GM12878 (cell line): ENCODE results near the gene RINL. TPM values are rescaled to one million over a fixed set of nuclear protein-coding genes. Genes with fewer than 3 reads are reported as not detected.

ENCODE experiments used
- ATAC-seq: fragments of 200-7000 bp; cut with Tn5 transposase; 3 replicates; pipeline ENCODE4 v1.9.1; 2020; ENCODE audit warnings: mild to moderate bottlenecking, moderate library complexity
- BruUV-seq: library from RNA; stranded (reverse); fragments of 400-500 nt; replicated peaks from 2 replicates; lab custom pipeline; 2021; lab: Mats Ljungman, UMichigan
- CTCF ChIA-PET: fragments of 300-600 bp; sonication (Branson Sonifier 250); formaldehyde crosslinking; extraction: SDS; loops from one replicate; lab custom pipeline; 2021; ENCODE audit warnings: inconsistent platforms; lab: Yijun Ruan, JAX
- POLR2A ChIA-PET: fragments of 350-600 bp; formaldehyde crosslinking; extraction: SDS; loops from one replicate; lab custom pipeline; 2021; ENCODE audit warnings: inconsistent platforms; lab: Charles Lee
- RAD21 ChIA-PET: fragments of 300-600 bp; sonication (Branson Sonifier 250); formaldehyde crosslinking; loops from one replicate; lab custom pipeline; 2023; ENCODE audit warnings: antibody characterized with exemption; ENCODE audit not compliant: unreplicated experiment; lab: Charles Lee
- SMC1A ChIA-PET: fragments of 300-600 bp; sonication (Branson Sonifier 250); formaldehyde crosslinking; loops from one replicate; lab custom pipeline; 2023; ENCODE audit not compliant: unreplicated experiment, uncharacterized antibody; lab: Charles Lee
- DNase-seq: peaks from one replicate; pipeline ENCODE4 v3.0.0-alpha.2; 2011; ENCODE audit warnings: low read depth, low spot score
- FAIRE-seq: peaks from 3 replicates; lab custom pipeline; 2011; peaks lifted over from hg19 to GRCh38; lab: Jason Lieb, UNC
- H2AFZ ChIP-seq: 2 replicates; pipeline ENCODE4 v1.6.0; 2011; ENCODE audit warnings: low read depth, low read length, control low read depth; ENCODE audit not compliant: control insufficient read depth
- H3K27ac ChIP-seq: 2 replicates; pipeline ENCODE4 v1.5.1; 2011; ENCODE audit warnings: control low read depth; ENCODE audit not compliant: control insufficient read depth, insufficient read depth
- H3K27me3 ChIP-seq, 2 experiments: replicated peaks in 1 of 2; 2 replicates each; pipeline versions ENCODE4 v1.6.0 to v1.6.1; 2011; ENCODE audit warnings: low read length in 1 of 2; ENCODE audit not compliant: control insufficient read depth in 2 of 2, insufficient read depth in 2 of 2
- H3K36me3 ChIP-seq, 2 experiments: 2 replicates each; pipeline ENCODE4 v1.5.1; 2011; ENCODE audit warnings: low read length in 1 of 2; ENCODE audit not compliant: control insufficient read depth in 2 of 2, insufficient read depth in 2 of 2
- H3K4me1 ChIP-seq: 2 replicates; pipeline ENCODE4 v1.6.1; 2011; ENCODE audit warnings: mild to moderate bottlenecking, low read length, moderate library complexity, mixed read lengths; ENCODE audit not compliant: control insufficient read depth, insufficient read depth
- H3K4me2 ChIP-seq: 2 replicates; pipeline ENCODE4 v1.6.0; 2011; ENCODE audit warnings: control low read depth; ENCODE audit not compliant: control insufficient read depth, insufficient read depth
- H3K4me3 ChIP-seq: fragments of 200-600 bp; sonication (generic); 2 replicates; pipeline ENCODE4 v1.5.1; 2016
- H3K79me2 ChIP-seq: 2 replicates; pipeline ENCODE4 v1.6.0; 2011; ENCODE audit warnings: low read length; ENCODE audit not compliant: control insufficient read depth, insufficient read depth
- H3K9ac ChIP-seq: 2 replicates; pipeline ENCODE4 v1.8.0; 2011; ENCODE audit warnings: low read length, control low read depth, mixed read lengths; ENCODE audit not compliant: control insufficient read depth, insufficient read depth
- H3K9me3 ChIP-seq: replicated peaks from 3 replicates; pipeline ENCODE4 v1.5.1; 2011; ENCODE audit warnings: mild to moderate bottlenecking, low read length; ENCODE audit not compliant: control insufficient read depth, insufficient read depth
- H4K20me1 ChIP-seq: 2 replicates; pipeline ENCODE4 v1.6.0; 2011; ENCODE audit not compliant: control insufficient read depth, insufficient read depth
- E4F1 ChIP-seq: fragments of 450-650 bp; IDR thresholded peaks from 2 replicates; pipeline ENCODE4 v1.6.1; 2018; ENCODE audit warnings: borderline replicate concordance, mild to moderate bottlenecking; ENCODE audit not compliant: partially characterized antibody
- IKZF2 ChIP-seq, 2 experiments: fragments of 450-650 bp; IDR thresholded peaks; 2 replicates each; pipeline ENCODE4 v1.6.1; 2017; ENCODE audit warnings: mild to moderate bottlenecking in 2 of 2, moderate library complexity in 2 of 2
- NR2C1 ChIP-seq: fragments of 450-650 bp; IDR thresholded peaks from 2 replicates; pipeline ENCODE4 v1.6.1; 2017; ENCODE audit warnings: antibody characterized with exemption, mild to moderate bottlenecking, moderate library complexity
- RFX5 ChIP-seq: IDR thresholded peaks from 2 replicates; pipeline ENCODE4 v1.6.1; 2011; ENCODE audit warnings: low read depth, low read length, improper control_type of control experiment
- SREBF1 ChIP-seq: IDR thresholded peaks from 2 replicates; pipeline ENCODE4 v1.6.1; 2012; ENCODE audit warnings: mild to moderate bottlenecking, low read length
- TBL1XR1 ChIP-seq: IDR thresholded peaks from 2 replicates; pipeline ENCODE4 v1.6.1; 2012; ENCODE audit warnings: low read depth, low read length, improper control_type of control experiment
- WGBS: methylation state at CpG from one replicate; pipeline ENCODE4 v1.1.6; 2016; ENCODE audit warnings: low lambda C conversion rate; ENCODE audit not compliant: insufficient replicate concordance, insufficient coverage; ENCODE audit errors: missing lambda C conversion rate; 5-methylcytosine and 5-hydroxymethylcytosine counted together
- in situ Hi-C: fragments of 300-500 bp; cut with MboI; formaldehyde crosslinking; loops from 9 replicates; pipeline ENCODE4 v1.14.3; 2018; ENCODE audit warnings: mixed read lengths
- intact Hi-C: fragments of 100-400 bp; cut with micrococcal nuclease; formaldehyde crosslinking; loops from one replicate; pipeline ENCODE4 v1.14.2; 2022; ENCODE audit not compliant: unreplicated experiment
- polyA plus RNA-seq, 11 experiments: library from polyadenylated mRNA; depleted of rRNA in 4 of 11; unstranded in 6 of 11; stranded (reverse) in 5 of 11; fragments of >200 nt; fragmentation: Nextera tagmentation in 4 of 11; fragmentation: Illumina TruSeq in 1 of 11; extraction: Ambion mirVana in 4 of 11; extraction: Trizol in 1 of 11; gene quantifications; 1 replicate in 1 of 11; 2 replicates in 10 of 11; pipeline versions ENCODE4 v1.2.1 to v1.2.3, GENCODE V29; 2011 to 2016; ENCODE audit warnings: inconsistent platforms in 2 of 11, missing spikeins in 2 of 11, low read depth in 1 of 11
- total RNA-seq, 4 experiments: library from RNA; depleted of rRNA in 3 of 4; stranded (reverse); fragments of >200 nt in 3 of 4; fragmentation: Illumina TruSeq in 1 of 4; extraction: Trizol in 1 of 4; gene quantifications; 2 replicates each; pipeline versions ENCODE4 v1.2.1 to v1.2.3, GENCODE V29; 2013 to 2021

Gene RINL
- total and polyA plus RNA-seq, 10 of the 15 experiments (the other 5 are each of a cell fraction or from before 2014, with no cell fraction given) = 14.5 to 64.2 (median 47.6) TPM

GRCh38 chr19:38905620-38906019 is 27.5 kb upstream of the RINL start (continued):
- TF ChIP-seq SREBF1 (no peak), TBL1XR1 (no peak), IKZF2 (IDR thresholded peaks at IDR 0.05) (no peak), E4F1 (no peak)

GRCh38 chr19:38904581-38905539 is 26.8 kb upstream of the RINL start:
- no peak overlapping the region for H3K9ac ChIP-seq
- no peak overlapping the region for H3K4me3 ChIP-seq
- no peak for FAIRE-seq
- 80% methylated on average over 15 of the region's 35 CpGs for WGBS
- peaks cover 21% of the 10 kb centered on the region for H3K79me2 ChIP-seq
- no peak for DNase-seq
- ChIA-PET POLR2A (no interaction called here), SMC1A (no interaction called here), RAD21 (no interaction called here), CTCF (interaction anchor here (1.3 kb wide), 1 partner anchor 26 kb away, joined by 4 read pairs; the partner anchor contains the start of genes MRPS12 and SARS2)
- H3K4me2 ChIP-seq = no peak overlapping the region
- H3K9me3 ChIP-seq = no peaks in the 10 kb centered on the region; the same call in 2 of the 3 replicates
- no peak overlapping the region for H2AFZ ChIP-seq
- H3K27me3 ChIP-seq = no peaks in the 10 kb centered on the region
- H3K27ac ChIP-seq = no peak overlapping the region
- H3K4me1 ChIP-seq = no peaks in the 10 kb centered on the region
- H3K36me3 ChIP-seq = peaks cover 7 to 12% of the 10 kb centered on the region in 2 experiments
- H4K20me1 ChIP-seq = no peaks in the 10 kb centered on the region
- in situ Hi-C loops = no loop called here
- intact Hi-C loops = no loop called here
- BruUV-seq = no TSS peak
- TF ChIP-seq NR2C1 (peak; percentile 19; the same call in 1 of the 2 replicates), RFX5 (no peak)
- ATAC-seq = no peak
